Endodermal cell (in vitro differentiated cells): Measurements from ENCODE around the gene MID1. TPM values are rescaled to one million over a fixed set of nuclear protein-coding genes. Genes with fewer than 3 reads are reported as not detected.

Experiments
- DNase-seq: peaks from one replicate; pipeline ENCODE4 v3.0.0-alpha.2; 2017
- H3K27ac ChIP-seq: 2 replicates; pipeline ENCODE4 v1.5.1; 2013; ENCODE audit warnings: mild to moderate bottlenecking, low read depth, low read length, moderate library complexity
- H3K27me3 ChIP-seq: 2 replicates; pipeline ENCODE4 v1.6.1; 2013; ENCODE audit warnings: mild to moderate bottlenecking, low read length, moderate library complexity; ENCODE audit not compliant: insufficient read depth, control insufficient read depth, poor library complexity, severe bottlenecking
- H3K36me3 ChIP-seq: 2 replicates; pipeline ENCODE4 v1.7.0; 2013; ENCODE audit warnings: mild to moderate bottlenecking, low read length, moderate library complexity; ENCODE audit not compliant: control insufficient read depth, insufficient read depth
- H3K4me1 ChIP-seq: one replicate; pipeline ENCODE4 v1.7.0; 2013; ENCODE audit warnings: low read length; ENCODE audit not compliant: control insufficient read depth, insufficient read depth
- H3K4me3 ChIP-seq: 2 replicates; pipeline ENCODE4 v1.5.1; 2013; ENCODE audit warnings: mild to moderate bottlenecking, low read length, moderate library complexity
- H3K9ac ChIP-seq: 2 replicates; pipeline ENCODE4 v1.6.1; 2013; ENCODE audit warnings: mild to moderate bottlenecking, low read length, moderate library complexity; ENCODE audit not compliant: poor library complexity, severe bottlenecking; ENCODE audit errors: extremely low read depth
- H3K9me3 ChIP-seq: 2 replicates; pipeline ENCODE4 v1.6.1; 2013; ENCODE audit warnings: mild to moderate bottlenecking, low read length, moderate library complexity; ENCODE audit not compliant: control insufficient read depth
- H3K27ac Mint-ChIP-seq: 2 replicates; pipeline ENCODE4 v1.8.0; 2020; ENCODE audit warnings: mixed read lengths
- H3K27me3 Mint-ChIP-seq: 2 replicates; pipeline ENCODE4 v1.8.0; 2021; ENCODE audit warnings: mild to moderate bottlenecking, mixed read lengths; ENCODE audit not compliant: insufficient read depth
- H3K36me3 Mint-ChIP-seq: 2 replicates; pipeline ENCODE4 v1.8.0; 2020; ENCODE audit warnings: low read depth, mixed read lengths
- H3K4me1 Mint-ChIP-seq: 2 replicates; pipeline ENCODE4 v1.8.0; 2020; ENCODE audit warnings: mixed read lengths
- H3K4me3 Mint-ChIP-seq: 2 replicates; pipeline ENCODE4 v1.8.0; 2020; ENCODE audit warnings: mild to moderate bottlenecking, moderate library complexity, mixed read lengths
- H3K9me3 Mint-ChIP-seq: 2 replicates; pipeline ENCODE4 v1.8.0; 2020; ENCODE audit warnings: mild to moderate bottlenecking, mixed read lengths
- CTCF ChIP-seq: fragments of 200-600 bp; sonication (generic); conservative IDR thresholded peaks from 2 replicates; pipeline ENCODE4 v1.5.0; 2021; ENCODE audit warnings: antibody characterized with exemption, mild to moderate bottlenecking
- WGBS, 2 experiments: methylation state at CpG; one replicate each; pipeline versions ENCODE4 v1.1.5 to v1.1.7; 2013; ENCODE audit warnings: missing lambda C conversion rate in 2 of 2, mixed read lengths in 1 of 2; ENCODE audit not compliant: insufficient coverage in 1 of 2, insufficient read length in 1 of 2; 5-methylcytosine and 5-hydroxymethylcytosine counted together
- total RNA-seq, 2 donors: library from RNA; stranded (reverse); fragmentation: NEBNext Ultra II Directional in 1 of 2; extraction: Animal tissue kit (Norgen Biotek cat#: 25700) in 1 of 2; gene quantifications; 2 replicates in 1 of 2; 3 replicates in 1 of 2; pipeline ENCODE4 v1.2.1, GENCODE V29; 2021

MID1 gene
- total RNA-seq, 2 donors from 2014 or later, result 23.5 to 24.9 TPM

- H3K36me3 ChIP-seq, result peaks cover 23% of the 10 kb centered on the region
- H3K9me3 Mint-ChIP-seq, result peaks cover 46% of the 10 kb centered on the region
- 96% methylated on average over 3 of the region's 3 CpGs; no CpG with 5 or more reads in 1 of the 2 experiments for WGBS, 2 experiments
- H3K36me3 Mint-ChIP-seq, result peaks cover 9% of the 10 kb centered on the region
- no peaks in the 10 kb centered on the region for H3K4me1 Mint-ChIP-seq
- no peak overlapping the region for H3K9ac ChIP-seq
- H3K27ac ChIP-seq, result no peak overlapping the region
- no peaks in the 10 kb centered on the region for H3K27me3 ChIP-seq
- no peaks in the 10 kb centered on the region for H3K27me3 Mint-ChIP-seq
- H3K9me3 ChIP-seq, result no peaks in the 10 kb centered on the region
- H3K4me3 Mint-ChIP-seq, result no peak overlapping the region
- H3K4me1 ChIP-seq, result peaks cover 3% of the 10 kb centered on the region
- no peak overlapping the region for H3K4me3 ChIP-seq
- no peak overlapping the region for H3K27ac Mint-ChIP-seq
- no peak for TF ChIP-seq CTCF
- DNase-seq, result no peak
Observed at GRCh38 chrX:10479508-10479907, 140.9 kb downstream of the MID1 start.

- H3K27ac Mint-ChIP-seq, result no peak overlapping the region
- DNase-seq, result no peak
- H3K9me3 ChIP-seq, result no peaks in the 10 kb centered on the region
- H3K27me3 Mint-ChIP-seq, result no peaks in the 10 kb centered on the region
- no peak overlapping the region for H3K9ac ChIP-seq
- H3K36me3 ChIP-seq, result peaks cover 33% of the 10 kb centered on the region
- TF ChIP-seq CTCF, result no peak
- peaks cover 9% of the 10 kb centered on the region for H3K36me3 Mint-ChIP-seq
- H3K4me1 ChIP-seq, result peaks cover 3% of the 10 kb centered on the region
- H3K9me3 Mint-ChIP-seq, result peaks cover 43% of the 10 kb centered on the region
- WGBS, 2 experiments, result 72% methylated on average over 3 of the region's 3 CpGs; no CpG with 5 or more reads in 1 of the 2 experiments
- H3K4me3 ChIP-seq, result no peak overlapping the region
- H3K4me3 Mint-ChIP-seq, result no peak overlapping the region
- no peak overlapping the region for H3K27ac ChIP-seq
- no peaks in the 10 kb centered on the region for H3K4me1 Mint-ChIP-seq
- H3K27me3 ChIP-seq, result no peaks in the 10 kb centered on the region
Observed at GRCh38 chrX:10477525-10477924, 142.9 kb downstream of the MID1 start.

- 97% methylated on average over 6 of the region's 6 CpGs; no CpG with 5 or more reads in 1 of the 2 experiments for WGBS, 2 experiments
- Mint-ChIP-seq H3K9me3 (peaks cover 43% of the 10 kb centered on the region), H3K4me1 (no peaks in the 10 kb centered on the region), H3K36me3 (peaks cover 9% of the 10 kb centered on the region), H3K27me3 (no peaks in the 10 kb centered on the region), H3K27ac (no peak overlapping the region), H3K4me3 (no peak overlapping the region)
- H3K9me3 ChIP-seq, result no peaks in the 10 kb centered on the region
- no peaks in the 10 kb centered on the region for H3K27me3 ChIP-seq
- no peak for TF ChIP-seq CTCF
- no peak for DNase-seq
- peaks cover 32% of the 10 kb centered on the region for H3K36me3 ChIP-seq
- no peak overlapping the region for H3K4me3 ChIP-seq
- no peak overlapping the region for H3K9ac ChIP-seq
- no peak overlapping the region for H3K27ac ChIP-seq
- peaks cover 3% of the 10 kb centered on the region for H3K4me1 ChIP-seq
Observed at GRCh38 chrX:10474913-10475568, 145.3 kb downstream of the MID1 start.
